ENCODE data around the gene COL6A1. TPM values are rescaled to one million over a fixed set of nuclear protein-coding genes. Genes with fewer than 3 reads are reported as not detected.

The COL6A1 gene
- total RNA-seq, 2 experiments from 2014 or later, result not detected

DNA sequence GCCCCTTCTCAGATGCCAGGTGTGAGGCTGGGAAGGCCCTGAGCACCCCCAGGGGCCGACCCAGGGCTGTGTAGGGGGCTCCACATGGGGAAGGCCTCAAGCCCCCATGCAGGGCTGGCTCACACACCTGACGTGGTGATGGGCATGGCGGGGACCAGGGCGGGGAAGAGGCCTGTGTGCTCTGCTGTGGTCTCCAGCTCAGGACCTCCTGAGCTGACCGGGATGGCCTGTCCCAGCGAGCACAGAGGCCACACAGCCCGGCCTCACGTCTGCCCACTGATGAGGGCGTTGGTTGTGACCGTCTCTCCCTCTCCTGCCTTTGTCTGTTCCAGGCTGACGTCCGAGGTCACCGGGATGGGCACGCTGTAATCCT, 40.2 kb upstream of the COL6A1 start:
- ChIA-PET CTCF (ENCODE audit: unreplicated experiment) (no interaction called here), POLR2A (no interaction called here)
- no peak for DNase-seq (ENCODE audit: low spot score)
- BruUV-seq (replicated peaks), result no TSS peak
- Histone ChIP-seq H3K9me3 (ENCODE audit: low read length) (no peaks in the 10 kb centered on the region), H3K36me3 (ENCODE audit: insufficient read depth, low read length) (no peaks in the 10 kb centered on the region), H3K4me2 (ENCODE audit: low read length) (no peak overlapping the region), H3K27ac (ENCODE audit: low read depth, low read length, poor library complexity, severe bottlenecking) (no peak overlapping the region), H2AFZ (ENCODE audit: low read length) (no peak overlapping the region), H3K79me2 (ENCODE audit: insufficient read depth, low read depth, low read length) (no peaks in the 10 kb centered on the region), H4K20me1 (ENCODE audit: insufficient read depth, low read length) (no peaks in the 10 kb centered on the region), H3K9me2 (ENCODE audit: insufficient read depth, low read length) (no peaks in the 10 kb centered on the region), H3K4me3 (ENCODE audit: low read depth, low read length, poor library complexity, severe bottlenecking) (no peak overlapping the region), H3K4me1 (ENCODE audit: insufficient read depth, low read length, poor library complexity, severe bottlenecking) (no peaks in the 10 kb centered on the region)
- TF ChIP-seq, protein P1, sequence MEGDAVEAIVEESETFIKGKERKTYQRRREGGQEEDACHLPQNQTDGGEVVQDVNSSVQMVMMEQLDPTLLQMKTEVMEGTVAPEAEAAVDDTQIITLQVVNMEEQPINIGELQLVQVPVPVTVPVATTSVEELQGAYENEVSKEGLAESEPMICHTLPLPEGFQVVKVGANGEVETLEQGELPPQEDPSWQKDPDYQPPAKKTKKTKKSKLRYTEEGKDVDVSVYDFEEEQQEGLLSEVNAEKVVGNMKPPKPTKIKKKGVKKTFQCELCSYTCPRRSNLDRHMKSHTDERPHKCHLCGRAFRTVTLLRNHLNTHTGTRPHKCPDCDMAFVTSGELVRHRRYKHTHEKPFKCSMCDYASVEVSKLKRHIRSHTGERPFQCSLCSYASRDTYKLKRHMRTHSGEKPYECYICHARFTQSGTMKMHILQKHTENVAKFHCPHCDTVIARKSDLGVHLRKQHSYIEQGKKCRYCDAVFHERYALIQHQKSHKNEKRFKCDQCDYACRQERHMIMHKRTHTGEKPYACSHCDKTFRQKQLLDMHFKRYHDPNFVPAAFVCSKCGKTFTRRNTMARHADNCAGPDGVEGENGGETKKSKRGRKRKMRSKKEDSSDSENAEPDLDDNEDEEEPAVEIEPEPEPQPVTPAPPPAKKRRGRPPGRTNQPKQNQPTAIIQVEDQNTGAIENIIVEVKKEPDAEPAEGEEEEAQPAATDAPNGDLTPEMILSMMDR (conservative IDR thresholded peaks at IDR 0.05; ENCODE audit: low read length), result no peak
- TF ChIP-seq EZH2phosphoT487 (IDR thresholded peaks at IDR 0.05; ENCODE audit: borderline replicate concordance, low read depth, low read length), result no peak
- intact Hi-C loops (cut with micrococcal nuclease; ENCODE audit: unreplicated experiment), result no loop called here

DNA sequence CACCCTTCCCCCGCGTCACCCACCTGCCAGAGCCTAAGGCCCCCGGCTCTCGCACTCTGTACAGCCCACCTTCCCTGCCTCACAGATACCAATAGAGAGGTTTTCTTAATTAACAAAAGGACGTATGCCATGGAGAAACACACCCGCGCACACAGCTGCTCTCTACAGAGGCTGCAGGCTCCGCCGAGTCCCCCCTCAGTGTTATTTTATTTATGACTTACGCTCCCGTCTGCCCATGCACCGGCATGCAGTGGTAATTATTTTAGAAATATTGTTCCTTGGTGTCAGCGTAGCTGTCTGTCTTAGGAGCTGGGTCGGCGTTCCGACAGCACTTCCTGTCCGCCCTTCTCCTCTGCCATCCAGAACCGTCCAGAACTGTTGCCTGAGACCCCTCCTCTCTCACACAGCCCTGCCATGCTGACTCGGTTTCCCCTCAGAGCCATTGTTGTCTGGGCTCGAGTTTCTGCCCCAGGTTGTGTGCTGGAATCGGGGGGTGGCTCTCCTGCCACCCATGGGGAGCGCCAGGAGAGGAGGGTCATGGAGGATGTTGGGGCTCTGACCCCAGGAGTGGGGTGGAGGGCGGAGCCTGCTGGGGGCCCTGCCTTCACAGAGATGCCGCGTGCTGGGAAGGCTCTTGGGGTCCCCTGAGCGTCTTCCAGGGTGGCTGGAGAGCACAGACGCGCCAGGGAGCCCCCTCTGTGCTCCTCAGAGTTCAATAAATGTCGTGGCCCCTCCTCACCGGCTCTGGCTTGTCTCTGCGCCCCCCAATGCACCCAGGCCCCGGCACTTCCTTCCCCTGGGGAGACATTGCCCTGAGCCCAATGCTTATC, 39.6 kb upstream of the COL6A1 start:
- Histone ChIP-seq H3K27ac (ENCODE audit: low read depth, low read length, poor library complexity, severe bottlenecking) (no peak overlapping the region), H2AFZ (ENCODE audit: low read length) (no peak overlapping the region), H3K4me1 (ENCODE audit: insufficient read depth, low read length, poor library complexity, severe bottlenecking) (no peaks in the 10 kb centered on the region), H3K4me3 (ENCODE audit: low read depth, low read length, poor library complexity, severe bottlenecking) (no peak overlapping the region), H4K20me1 (ENCODE audit: insufficient read depth, low read length) (no peaks in the 10 kb centered on the region), H3K36me3 (ENCODE audit: insufficient read depth, low read length) (no peaks in the 10 kb centered on the region), H3K4me2 (ENCODE audit: low read length) (no peak overlapping the region), H3K9me2 (ENCODE audit: insufficient read depth, low read length) (no peaks in the 10 kb centered on the region), H3K79me2 (ENCODE audit: insufficient read depth, low read depth, low read length) (no peaks in the 10 kb centered on the region), H3K9me3 (ENCODE audit: low read length) (no peaks in the 10 kb centered on the region)
- intact Hi-C loops (cut with micrococcal nuclease; ENCODE audit: unreplicated experiment), result no loop called here
- CTCF ChIA-PET (ENCODE audit: unreplicated experiment), result no interaction called here
- POLR2A ChIA-PET, result no interaction called here
- DNase-seq (ENCODE audit: low spot score), result no peak
- TF ChIP-seq EZH2phosphoT487 (IDR thresholded peaks at IDR 0.05; ENCODE audit: borderline replicate concordance, low read depth, low read length), result no peak
- no TSS peak for BruUV-seq (replicated peaks)

DNA sequence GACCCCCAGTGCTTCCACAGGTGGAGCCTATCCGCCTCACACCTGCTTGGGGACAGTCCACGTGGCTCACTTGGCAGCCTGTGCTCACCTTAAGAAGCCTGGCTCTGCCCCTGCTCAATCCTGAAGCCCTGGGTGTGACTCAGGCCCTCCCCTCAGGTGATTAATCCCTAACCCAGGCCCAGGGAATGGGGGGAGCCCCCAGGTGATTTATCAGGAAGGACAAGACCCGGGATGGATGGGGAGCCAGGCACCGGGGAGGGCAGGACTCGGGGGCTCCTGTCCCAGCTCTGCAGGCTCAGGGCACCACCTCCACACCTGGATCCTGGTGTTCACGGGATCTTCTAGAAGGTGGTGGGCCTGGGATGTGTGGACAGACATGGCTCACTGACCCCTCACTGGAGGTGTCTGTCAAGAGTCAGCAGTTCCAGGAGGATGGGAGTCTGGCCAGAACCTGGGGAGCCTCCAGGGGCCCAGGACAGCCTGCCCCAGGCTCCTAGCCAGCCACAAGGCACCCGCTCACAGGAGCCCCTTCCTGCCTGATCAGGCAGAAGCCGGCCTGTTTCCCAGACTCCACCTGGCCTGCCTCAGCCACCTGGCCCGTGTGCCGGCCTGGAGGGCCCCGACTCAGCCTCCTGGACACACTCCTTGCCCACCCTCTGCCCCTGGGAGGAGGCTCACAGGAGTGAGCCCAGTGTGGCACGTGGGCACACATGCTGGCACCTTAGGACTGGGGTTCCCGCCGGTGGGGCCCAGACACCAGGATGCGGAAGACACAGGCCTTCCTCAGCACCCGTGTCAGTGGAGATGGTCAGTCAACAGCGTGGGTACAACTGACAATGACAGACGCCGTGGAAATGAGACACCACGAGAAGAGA, 38.6 kb upstream of the COL6A1 start:
- TF ChIP-seq, protein P1 (conservative IDR thresholded peaks at IDR 0.05; ENCODE audit: low read length), result no peak
- no peak for TF ChIP-seq EZH2phosphoT487 (IDR thresholded peaks at IDR 0.05; ENCODE audit: borderline replicate concordance, low read depth, low read length)
- intact Hi-C loops (cut with micrococcal nuclease; ENCODE audit: unreplicated experiment), result no loop called here

More for the DNA sequence above, 38.6 kb upstream of the COL6A1 start:
- no TSS peak for BruUV-seq (replicated peaks)
- H3K9me2 ChIP-seq (ENCODE audit: insufficient read depth, low read length), result no peaks in the 10 kb centered on the region
- POLR2A ChIA-PET, result no interaction called here
- H3K79me2 ChIP-seq (ENCODE audit: insufficient read depth, low read depth, low read length), result no peaks in the 10 kb centered on the region
- no peaks in the 10 kb centered on the region for H3K4me1 ChIP-seq (ENCODE audit: insufficient read depth, low read length, poor library complexity, severe bottlenecking)
- no peaks in the 10 kb centered on the region for H3K36me3 ChIP-seq (ENCODE audit: insufficient read depth, low read length)
- CTCF ChIA-PET (ENCODE audit: unreplicated experiment), result no interaction called here
- H3K9me3 ChIP-seq (ENCODE audit: low read length), result no peaks in the 10 kb centered on the region
- no peaks in the 10 kb centered on the region for H4K20me1 ChIP-seq (ENCODE audit: insufficient read depth, low read length)
- no peak overlapping the region for H3K4me2 ChIP-seq (ENCODE audit: low read length)
- DNase-seq (ENCODE audit: low spot score), result no peak
- no peak overlapping the region for H3K27ac ChIP-seq (ENCODE audit: low read depth, low read length, poor library complexity, severe bottlenecking)
- H3K4me3 ChIP-seq (ENCODE audit: low read depth, low read length, poor library complexity, severe bottlenecking), result no peak overlapping the region
- H2AFZ ChIP-seq (ENCODE audit: low read length), result no peak overlapping the region
